B cell (primary cell): ENCODE measurements around the gene ABHD6. TPM values are rescaled to one million over a fixed set of nuclear protein-coding genes. Genes with fewer than 3 reads are reported as not detected.

Source experiments
- ATAC-seq: fragments of 200-7000 bp; cut with Tn5 transposase; one replicate; pipeline ENCODE4 v1.10.0; 2021; ENCODE audit warnings: low read depth, mild to moderate bottlenecking, moderate number of reproducible peaks, moderate library complexity
- CTCF ChIA-PET: fragments of 350-600 bp; sonication (Branson Sonifier 250); formaldehyde crosslinking; loops from one replicate; lab custom pipeline; 2021; ENCODE audit warnings: antibody characterized with exemption, inconsistent platforms; lab: Charles Lee
- POLR2A ChIA-PET: fragments of 350-600 bp; sonication (Branson Sonifier 250); formaldehyde crosslinking; loops from one replicate; lab custom pipeline; 2021; ENCODE audit warnings: antibody characterized with exemption; lab: Charles Lee
- DNase-seq: peaks from one replicate; pipeline ENCODE4 v3.0.0; 2013
- H2AFZ ChIP-seq: 2 replicates; pipeline ENCODE4 v1.6.1; 2012; ENCODE audit warnings: mild to moderate bottlenecking, low read depth, low read length; ENCODE audit not compliant: insufficient read depth, poor library complexity, severe bottlenecking
- H3K27ac ChIP-seq, 2 donors: 1 replicate in 1 of 2; 2 replicates in 1 of 2; pipeline ENCODE4 v1.5.1; 2012 to 2013; ENCODE audit warnings: low read length in 2 of 2, mild to moderate bottlenecking in 2 of 2, moderate library complexity in 1 of 2
- H3K27me3 ChIP-seq, 4 experiments: fragments of 200-600 bp in 1 of 4; sonication (generic) in 1 of 4; replicated peaks in 1 of 4; 1 replicate in 2 of 4; 2 replicates in 2 of 4; pipeline versions ENCODE4 v1.6.1 to v1.7.0; 2013 to 2016; ENCODE audit warnings: low read length in 3 of 4, mild to moderate bottlenecking in 2 of 4, mixed read lengths in 1 of 4, moderate library complexity in 1 of 4; ENCODE audit not compliant: insufficient read depth in 4 of 4, control insufficient read depth in 3 of 4; ENCODE audit errors: control extremely low read depth in 1 of 4
- H3K36me3 ChIP-seq, 2 experiments: replicated peaks in 1 of 2; 1 replicate in 1 of 2; 2 replicates in 1 of 2; pipeline versions ENCODE4 v1.6.1 to v1.7.1; 2013; ENCODE audit warnings: low read length in 1 of 2; ENCODE audit not compliant: insufficient read depth in 2 of 2, control insufficient read depth in 1 of 2; ENCODE audit errors: control extremely low read depth in 1 of 2, extremely low read depth in 1 of 2
- H3K4me1 ChIP-seq, 2 donors: fragments of 200-600 bp in 1 of 2; sonication (generic) in 1 of 2; 1 replicate in 1 of 2; 2 replicates in 1 of 2; pipeline versions ENCODE4 v1.5.1 to v1.6.1; 2013 to 2017; ENCODE audit warnings: low read length in 2 of 2; ENCODE audit not compliant: control insufficient read depth in 2 of 2, insufficient read depth in 2 of 2
- H3K4me2 ChIP-seq: replicated peaks from 2 replicates; pipeline ENCODE3; 2012; ENCODE audit warnings: mild to moderate bottlenecking, low read depth, low read length; ENCODE audit not compliant: poor library complexity, severe bottlenecking
- H3K4me3 ChIP-seq, 5 experiments: fragments of 200-600 bp in 1 of 5; sonication (generic) in 1 of 5; 1 replicate in 3 of 5; 2 replicates in 2 of 5; pipeline versions ENCODE4 v1.5.1 to v1.7.0; 2011 to 2016; ENCODE audit warnings: low read length in 4 of 5, mild to moderate bottlenecking in 4 of 5, low read depth in 2 of 5, control low read depth in 1 of 5, moderate library complexity in 1 of 5; ENCODE audit not compliant: insufficient read depth in 1 of 5; ENCODE audit errors: control extremely low read depth in 1 of 5, extremely low read depth in 1 of 5
- H3K79me2 ChIP-seq: fragments of 200-600 bp; sonication (generic); one replicate; pipeline ENCODE4 v1.6.0; 2016; ENCODE audit warnings: low read length; ENCODE audit not compliant: control insufficient read depth, insufficient read depth
- H3K9ac ChIP-seq: fragments of 200-600 bp; sonication (generic); 2 replicates; pipeline ENCODE4 v1.6.1; 2017; ENCODE audit warnings: mild to moderate bottlenecking, low read length, moderate library complexity
- H3K9me3 ChIP-seq, 3 donors: one replicate each; pipeline versions ENCODE4 v1.6.1 to v1.7.1; 2013; ENCODE audit warnings: low read length in 2 of 3; ENCODE audit not compliant: control insufficient read depth in 2 of 3, insufficient read depth in 1 of 3; ENCODE audit errors: control extremely low read depth in 1 of 3
- H4K20me1 ChIP-seq: 2 replicates; pipeline ENCODE4 v1.6.0; 2012; ENCODE audit warnings: mild to moderate bottlenecking, low read length; ENCODE audit not compliant: insufficient read depth, control insufficient read depth, poor library complexity, severe bottlenecking
- H3K27ac Mint-ChIP-seq: one replicate; pipeline ENCODE4 v1.8.0; 2021; ENCODE audit warnings: mixed read lengths
- H3K27me3 Mint-ChIP-seq: one replicate; pipeline ENCODE4 v1.8.0; 2021; ENCODE audit warnings: mixed read lengths
- H3K4me1 Mint-ChIP-seq: one replicate; pipeline ENCODE4 v1.8.0; 2021; ENCODE audit warnings: mixed read lengths
- H3K4me3 Mint-ChIP-seq: one replicate; pipeline ENCODE4 v1.8.0; 2021; ENCODE audit warnings: mixed read lengths
- H3K9me3 Mint-ChIP-seq: one replicate; pipeline ENCODE4 v1.8.0; 2022; ENCODE audit warnings: mixed read lengths; ENCODE audit not compliant: insufficient read depth
- EZH2 ChIP-seq: IDR thresholded peaks from 2 replicates; pipeline ENCODE4 v1.6.1; 2012; ENCODE audit warnings: borderline replicate concordance, low read depth, mild to moderate bottlenecking, moderate library complexity, low read length; ENCODE audit not compliant: insufficient read depth, poor library complexity, severe bottlenecking
- WGBS: methylation state at CpG from one replicate; pipeline ENCODE4 v1.1.5; 2013; ENCODE audit warnings: missing lambda C conversion rate; ENCODE audit not compliant: insufficient coverage; 5-methylcytosine and 5-hydroxymethylcytosine counted together
- intact Hi-C: fragments of 100-400 bp; cut with micrococcal nuclease; formaldehyde crosslinking; loops from one replicate; pipeline ENCODE4 v1.10.0; 2022
- polyA plus RNA-seq: library from polyadenylated mRNA; depleted of rRNA; stranded (reverse); fragments of >200 nt; gene quantifications from 2 replicates; pipeline ENCODE4 v1.2.3, GENCODE V29; 2012
- total RNA-seq, 2 donors: library from RNA; stranded (reverse); fragments of 120-200 nt in 1 of 2; gene quantifications; 1 replicate in 1 of 2; 2 replicates in 1 of 2; pipeline versions ENCODE4 v1.2.3 to v1.2.4, GENCODE V29; 2013 to 2022
- TF ChIP-seq, protein P1 (sequence below): fragments of 200-600 bp; IDR thresholded peaks from one replicate; pipeline ENCODE4 v1.8.0; 2022; ENCODE audit warnings: antibody characterized with exemption, mild to moderate bottlenecking

ABHD6 gene
- total and polyA plus RNA-seq, 2 donors (not counting 1 experiment from before 2014, with no cell fraction given) = 4.5 to 24.2 TPM

DNA sequence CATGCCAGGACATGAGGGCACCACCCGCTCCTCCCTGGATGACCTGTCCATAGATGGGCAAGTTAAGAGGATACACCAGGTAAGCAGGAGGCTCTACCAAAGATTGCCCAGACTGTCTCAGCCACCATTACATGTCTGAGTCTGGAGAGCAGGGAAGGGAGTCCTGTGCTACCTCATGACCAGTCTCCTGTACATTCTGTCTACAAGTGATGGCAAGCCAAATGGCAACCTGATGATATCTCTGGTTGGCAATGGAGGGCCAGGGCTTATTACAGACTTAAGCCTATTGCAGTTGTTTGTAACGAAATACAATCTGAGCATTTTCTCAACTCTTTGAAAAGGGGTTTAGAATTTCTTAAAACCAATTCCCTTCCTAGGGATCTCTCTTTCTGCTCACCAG, 31.8 kb downstream of the ABHD6 start:
- Mint-ChIP-seq H3K4me3 (no peak overlapping the region), H3K9me3 (no peaks in the 10 kb centered on the region), H3K4me1 (peaks cover 2% of the 10 kb centered on the region), H3K27me3 (no peaks in the 10 kb centered on the region), H3K27ac (no peak overlapping the region)
- no peaks in the 10 kb centered on the region for H3K9me3 ChIP-seq
- H3K27ac ChIP-seq = no peak overlapping the region
- H2AFZ ChIP-seq = no peak overlapping the region
- no peak for ATAC-seq
- H3K9ac ChIP-seq = no peak overlapping the region
- no peaks in the 10 kb centered on the region for H4K20me1 ChIP-seq
- no peak overlapping the region for H3K4me2 ChIP-seq
- no peak for DNase-seq
- CTCF ChIA-PET = no interaction called here
- intact Hi-C loops = no loop called here
- H3K79me2 ChIP-seq = no peaks in the 10 kb centered on the region
- POLR2A ChIA-PET = no interaction called here
- H3K4me1 ChIP-seq = no peaks in the 10 kb centered on the region
- no peak for TF ChIP-seq EZH2
- TF ChIP-seq, protein P1, sequence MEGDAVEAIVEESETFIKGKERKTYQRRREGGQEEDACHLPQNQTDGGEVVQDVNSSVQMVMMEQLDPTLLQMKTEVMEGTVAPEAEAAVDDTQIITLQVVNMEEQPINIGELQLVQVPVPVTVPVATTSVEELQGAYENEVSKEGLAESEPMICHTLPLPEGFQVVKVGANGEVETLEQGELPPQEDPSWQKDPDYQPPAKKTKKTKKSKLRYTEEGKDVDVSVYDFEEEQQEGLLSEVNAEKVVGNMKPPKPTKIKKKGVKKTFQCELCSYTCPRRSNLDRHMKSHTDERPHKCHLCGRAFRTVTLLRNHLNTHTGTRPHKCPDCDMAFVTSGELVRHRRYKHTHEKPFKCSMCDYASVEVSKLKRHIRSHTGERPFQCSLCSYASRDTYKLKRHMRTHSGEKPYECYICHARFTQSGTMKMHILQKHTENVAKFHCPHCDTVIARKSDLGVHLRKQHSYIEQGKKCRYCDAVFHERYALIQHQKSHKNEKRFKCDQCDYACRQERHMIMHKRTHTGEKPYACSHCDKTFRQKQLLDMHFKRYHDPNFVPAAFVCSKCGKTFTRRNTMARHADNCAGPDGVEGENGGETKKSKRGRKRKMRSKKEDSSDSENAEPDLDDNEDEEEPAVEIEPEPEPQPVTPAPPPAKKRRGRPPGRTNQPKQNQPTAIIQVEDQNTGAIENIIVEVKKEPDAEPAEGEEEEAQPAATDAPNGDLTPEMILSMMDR = no peak
- H3K36me3 ChIP-seq = peaks cover 0 to 58% of the 10 kb centered on the region in 2 experiments
- 100% methylated on average over 1 of the region's 2 CpGs for WGBS
- no peaks in the 10 kb centered on the region for H3K27me3 ChIP-seq
- no peak overlapping the region for H3K4me3 ChIP-seq

DNA sequence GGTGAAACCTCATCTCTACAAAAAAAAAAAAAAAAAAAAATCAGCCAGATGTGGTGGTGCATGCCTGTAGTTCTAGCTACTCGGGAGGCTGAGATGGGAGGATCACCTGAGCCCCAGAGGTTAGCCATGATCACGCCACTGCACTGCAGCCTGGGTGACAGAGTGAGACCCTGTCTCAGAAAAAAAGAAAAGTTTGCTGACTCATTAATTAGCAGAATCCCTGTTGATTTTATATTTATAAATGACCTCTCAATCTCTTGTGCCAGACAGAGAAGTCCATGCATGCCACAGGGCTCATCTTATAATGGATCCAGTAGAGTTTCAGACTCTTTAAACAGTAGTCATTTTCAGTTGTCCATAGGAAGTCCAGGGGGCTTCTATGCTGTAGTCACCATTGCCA, 32.9 kb downstream of the ABHD6 start:
- POLR2A ChIA-PET = no interaction called here
- peaks cover 0 to 64% of the 10 kb centered on the region in 2 experiments for H3K36me3 ChIP-seq
- no peaks in the 10 kb centered on the region for H3K9me3 ChIP-seq
- Mint-ChIP-seq H3K27ac (no peak overlapping the region), H3K9me3 (no peaks in the 10 kb centered on the region), H3K4me1 (peaks cover 2% of the 10 kb centered on the region), H3K27me3 (no peaks in the 10 kb centered on the region), H3K4me3 (no peak overlapping the region)
- H3K27me3 ChIP-seq = no peaks in the 10 kb centered on the region
- no peak overlapping the region for H2AFZ ChIP-seq
- intact Hi-C loops = no loop called here
- H3K4me3 ChIP-seq = no peak overlapping the region
- no peak for DNase-seq
- CTCF ChIA-PET = interaction anchor here (1.0 to 1.6 kb wide), 3 partner anchors 29 to 74 kb away, joined by 3 to 5 read pairs (median 3); partner anchors contain the start of genes HTD2 and RPP14
- no peak overlapping the region for H3K27ac ChIP-seq
- ATAC-seq = no peak
- no peak overlapping the region for H3K9ac ChIP-seq
- no peaks in the 10 kb centered on the region for H4K20me1 ChIP-seq
- H3K4me2 ChIP-seq = no peak overlapping the region
- 100% methylated on average over 1 of the region's 2 CpGs for WGBS
- no peaks in the 10 kb centered on the region for H3K4me1 ChIP-seq
- no peaks in the 10 kb centered on the region for H3K79me2 ChIP-seq
- no peak for TF ChIP-seq EZH2
- TF ChIP-seq, protein P1 = no peak
